Astrocyte (in vitro differentiated cells and primary cell): ENCODE data around the gene PRSS33. TPM values are rescaled to one million over a fixed set of nuclear protein-coding genes. Genes with fewer than 3 reads are reported as not detected.

Experiments
- DNase-seq: peaks from one replicate; pipeline ENCODE4 v3.0.0-alpha.2; 2010; ENCODE audit warnings: low read depth
- FAIRE-seq: peaks from 2 replicates; lab custom pipeline; 2011; peaks lifted over from hg19 to GRCh38; lab: Jason Lieb, UNC
- H2AFZ ChIP-seq: 2 replicates; pipeline ENCODE4 v1.6.0; 2012; ENCODE audit warnings: low read depth, low read length, inconsistent platforms
- H3K27ac ChIP-seq: 2 replicates; pipeline ENCODE4 v1.5.1; 2011; ENCODE audit warnings: low read depth, low read length, inconsistent platforms
- H3K27me3 ChIP-seq: 2 replicates; pipeline ENCODE4 v1.6.0; 2011; ENCODE audit warnings: low read length, inconsistent platforms; ENCODE audit not compliant: insufficient read depth
- H3K36me3 ChIP-seq: 2 replicates; pipeline ENCODE4 v1.5.1; 2011; ENCODE audit warnings: low read length, inconsistent platforms; ENCODE audit not compliant: insufficient read depth
- H3K4me1 ChIP-seq: 2 replicates; pipeline ENCODE4 v1.5.1; 2011; ENCODE audit warnings: low read length, inconsistent platforms; ENCODE audit not compliant: insufficient read depth
- H3K4me2 ChIP-seq: 2 replicates; pipeline ENCODE4 v1.6.0; 2012; ENCODE audit warnings: low read length, inconsistent platforms
- H3K4me3 ChIP-seq: 2 replicates; pipeline ENCODE4 v1.5.1; 2011; ENCODE audit warnings: low read depth, mild to moderate bottlenecking, low read length, inconsistent platforms; ENCODE audit not compliant: insufficient read depth
- H3K79me2 ChIP-seq: 2 replicates; pipeline ENCODE4 v1.6.0; 2012; ENCODE audit warnings: mild to moderate bottlenecking, low read length, inconsistent platforms; ENCODE audit not compliant: insufficient read depth
- H3K9ac ChIP-seq: 2 replicates; pipeline ENCODE4 v1.6.0; 2012; ENCODE audit warnings: mild to moderate bottlenecking, low read length, inconsistent platforms
- H3K9me3 ChIP-seq: 2 replicates; pipeline ENCODE4 v1.5.1; 2012; ENCODE audit warnings: low read depth, mild to moderate bottlenecking, low read length, inconsistent platforms; ENCODE audit not compliant: insufficient read depth
- H4K20me1 ChIP-seq: 2 replicates; pipeline ENCODE4 v1.6.0; 2012; ENCODE audit warnings: low read length, inconsistent platforms; ENCODE audit not compliant: insufficient read depth
- H3K27ac Mint-ChIP-seq: one replicate; pipeline ENCODE4 v1.8.0; 2021; ENCODE audit warnings: mild to moderate bottlenecking, mixed read lengths; ENCODE audit not compliant: unreplicated experiment
- H3K27me3 Mint-ChIP-seq: one replicate; pipeline ENCODE4 v1.8.0; 2021; ENCODE audit warnings: low read depth, mixed read lengths; ENCODE audit not compliant: unreplicated experiment
- H3K36me3 Mint-ChIP-seq: one replicate; pipeline ENCODE4 v1.8.0; 2021; ENCODE audit warnings: low read depth, mixed read lengths; ENCODE audit not compliant: unreplicated experiment
- H3K4me1 Mint-ChIP-seq: one replicate; pipeline ENCODE4 v1.8.0; 2021; ENCODE audit warnings: low read depth, mixed read lengths; ENCODE audit not compliant: unreplicated experiment
- H3K4me3 Mint-ChIP-seq: one replicate; pipeline ENCODE4 v1.8.0; 2021; ENCODE audit warnings: mild to moderate bottlenecking, moderate library complexity, mixed read lengths; ENCODE audit not compliant: unreplicated experiment
- H3K9me3 Mint-ChIP-seq: one replicate; pipeline ENCODE4 v1.8.0; 2021; ENCODE audit warnings: mild to moderate bottlenecking, mixed read lengths; ENCODE audit not compliant: unreplicated experiment
- EZH2 ChIP-seq: IDR thresholded peaks from 2 replicates; pipeline ENCODE4 v1.6.1; 2012; ENCODE audit warnings: mild to moderate bottlenecking, low read length, inconsistent platforms; ENCODE audit not compliant: insufficient read depth
- total RNA-seq: library from RNA; stranded (reverse); gene quantifications from 2 replicates; pipeline ENCODE4 v1.2.1, GENCODE V29; 2021
- TF ChIP-seq, protein P1 (sequence below): IDR thresholded peaks from 2 replicates; pipeline ENCODE4 v1.5.1; 2011; ENCODE audit warnings: low read depth, mild to moderate bottlenecking, inconsistent platforms, low read length, moderate library complexity; ENCODE audit not compliant: insufficient read depth

Gene PRSS33
- total RNA-seq, 1 donor from 2014 or later, result not detected

DNA sequence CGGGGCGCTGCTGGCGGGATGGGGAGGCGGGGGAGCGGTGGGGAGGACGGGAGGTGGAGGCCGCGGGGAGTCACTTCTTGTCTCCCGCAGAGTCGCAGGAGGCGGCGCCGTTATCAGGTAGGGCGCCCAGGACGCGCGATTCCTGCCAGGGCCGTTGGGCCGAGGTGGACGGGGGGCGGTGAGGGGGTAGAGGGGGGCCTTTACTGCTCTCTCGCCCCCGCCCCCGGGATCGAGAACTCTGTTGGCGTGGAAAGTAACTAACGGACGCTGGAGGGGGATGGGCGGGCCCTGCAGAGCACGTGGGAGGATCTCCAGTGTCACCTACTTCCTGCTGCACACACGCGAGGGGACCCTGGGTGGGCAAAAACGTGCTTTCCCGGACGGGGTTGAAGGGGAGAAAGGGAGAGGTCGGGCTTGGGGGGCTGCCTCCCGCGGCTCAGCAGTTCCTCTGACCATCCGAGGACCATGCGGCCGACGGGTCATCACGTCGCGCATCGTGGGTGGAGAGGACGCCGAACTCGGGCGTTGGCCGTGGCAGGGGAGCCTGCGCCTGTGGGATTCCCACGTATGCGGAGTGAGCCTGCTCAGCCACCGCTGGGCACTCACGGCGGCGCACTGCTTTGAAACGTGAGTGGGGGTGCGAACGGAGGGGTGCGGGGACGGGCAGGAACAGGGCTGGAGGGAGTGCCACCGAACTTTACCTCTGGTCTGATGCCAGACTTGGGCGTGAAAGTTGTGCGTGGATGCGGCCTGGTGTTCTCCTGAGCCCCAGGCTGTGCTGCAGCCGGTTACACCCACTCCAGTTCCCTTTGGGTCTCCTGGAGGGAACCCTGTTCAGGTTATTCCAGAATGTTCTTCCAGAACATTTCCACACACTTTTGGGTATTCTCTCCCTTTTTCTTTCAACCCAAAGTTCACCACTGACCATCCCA is 30.2 kb upstream of the PRSS33 start:
- FAIRE-seq (no peak), DNase-seq (no peak)
- Histone ChIP-seq H4K20me1 (no peaks in the 10 kb centered on the region), H3K36me3 (no peaks in the 10 kb centered on the region), H3K4me2 (no peak overlapping the region), H2AFZ (no peak overlapping the region), H3K4me3 (no peak overlapping the region), H3K9ac (no peak overlapping the region), H3K79me2 (no peaks in the 10 kb centered on the region), H3K27me3 (peaks cover 16% of the 10 kb centered on the region), H3K27ac (no peak overlapping the region), H3K9me3 (no peaks in the 10 kb centered on the region), H3K4me1 (no peaks in the 10 kb centered on the region)
- peaks cover 15% of the 10 kb centered on the region for H3K27me3 Mint-ChIP-seq
- H3K9me3 Mint-ChIP-seq, result no peaks in the 10 kb centered on the region
- H3K27ac Mint-ChIP-seq, result no peak overlapping the region
- no peak overlapping the region for H3K4me3 Mint-ChIP-seq
- peaks cover 4% of the 10 kb centered on the region for H3K4me1 Mint-ChIP-seq
- TF ChIP-seq, protein P1, sequence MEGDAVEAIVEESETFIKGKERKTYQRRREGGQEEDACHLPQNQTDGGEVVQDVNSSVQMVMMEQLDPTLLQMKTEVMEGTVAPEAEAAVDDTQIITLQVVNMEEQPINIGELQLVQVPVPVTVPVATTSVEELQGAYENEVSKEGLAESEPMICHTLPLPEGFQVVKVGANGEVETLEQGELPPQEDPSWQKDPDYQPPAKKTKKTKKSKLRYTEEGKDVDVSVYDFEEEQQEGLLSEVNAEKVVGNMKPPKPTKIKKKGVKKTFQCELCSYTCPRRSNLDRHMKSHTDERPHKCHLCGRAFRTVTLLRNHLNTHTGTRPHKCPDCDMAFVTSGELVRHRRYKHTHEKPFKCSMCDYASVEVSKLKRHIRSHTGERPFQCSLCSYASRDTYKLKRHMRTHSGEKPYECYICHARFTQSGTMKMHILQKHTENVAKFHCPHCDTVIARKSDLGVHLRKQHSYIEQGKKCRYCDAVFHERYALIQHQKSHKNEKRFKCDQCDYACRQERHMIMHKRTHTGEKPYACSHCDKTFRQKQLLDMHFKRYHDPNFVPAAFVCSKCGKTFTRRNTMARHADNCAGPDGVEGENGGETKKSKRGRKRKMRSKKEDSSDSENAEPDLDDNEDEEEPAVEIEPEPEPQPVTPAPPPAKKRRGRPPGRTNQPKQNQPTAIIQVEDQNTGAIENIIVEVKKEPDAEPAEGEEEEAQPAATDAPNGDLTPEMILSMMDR, result no peak
- TF ChIP-seq EZH2, result no peak
- H3K36me3 Mint-ChIP-seq, result no peaks in the 10 kb centered on the region

DNA sequence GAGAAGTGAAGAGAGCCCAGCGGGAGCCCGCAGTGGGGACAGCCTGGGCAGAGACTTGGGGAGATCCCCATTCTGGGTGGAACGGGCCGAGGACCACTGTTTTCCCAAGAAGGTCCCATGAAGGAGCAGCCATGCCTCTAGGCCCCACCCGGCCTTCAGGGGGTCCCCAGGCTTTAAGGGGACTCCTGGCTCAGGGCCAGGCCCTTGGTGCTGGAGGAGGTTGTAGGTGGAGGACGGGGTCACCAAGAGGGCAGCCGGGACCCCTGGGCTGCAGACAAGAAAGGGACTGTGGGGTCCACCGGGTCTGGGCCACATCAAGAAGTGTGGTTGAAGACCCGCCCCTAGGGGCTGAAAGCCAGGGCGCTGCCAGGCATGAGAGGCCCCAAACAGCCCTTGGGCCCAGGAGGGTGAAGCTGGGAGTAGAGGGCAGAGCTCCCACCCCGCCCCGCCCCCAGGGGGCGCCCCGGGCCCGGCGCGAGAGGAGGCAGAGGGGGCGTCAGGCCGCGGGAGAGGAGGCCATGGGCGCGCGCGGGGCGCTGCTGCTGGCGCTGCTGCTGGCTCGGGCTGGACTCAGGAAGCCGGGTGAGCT is 29.5 kb upstream of the PRSS33 start, which contains the start of gene PRSS21:
TSS of gene PRSS21 (plus strand) at position 487 of the 589 bp plus-strand sequence. CDS start at position 519, 32 bp downstream.
- no peak for TF ChIP-seq EZH2
- TF ChIP-seq, protein P1, result no peak
- no peak within 1 kb of the TSS for H3K4me3 ChIP-seq
- no peaks in the 10 kb centered on the region for H4K20me1 ChIP-seq
- Mint-ChIP-seq H3K36me3 (no peaks in the 10 kb centered on the region), H3K27me3 (peaks cover 19% of the 10 kb centered on the region), H3K4me3 (no peak within 1 kb of the TSS), H3K9me3 (no peaks in the 10 kb centered on the region), H3K27ac (no peak within 1 kb of the TSS), H3K4me1 (peaks cover 6% of the 10 kb centered on the region)
- H2AFZ ChIP-seq, result no peak within 1 kb of the TSS
- no peaks in the 10 kb centered on the region for H3K9me3 ChIP-seq
- FAIRE-seq (no peak), DNase-seq (no peak)
- no peaks in the 10 kb centered on the region for H3K4me1 ChIP-seq
- H3K27me3 ChIP-seq, result peaks cover 15% of the 10 kb centered on the region
- H3K9ac ChIP-seq, result no peak within 1 kb of the TSS
- no peak within 1 kb of the TSS for H3K4me2 ChIP-seq
- no peaks in the 10 kb centered on the region for H3K36me3 ChIP-seq
- H3K27ac ChIP-seq, result no peak within 1 kb of the TSS
- no peaks in the 10 kb centered on the region for H3K79me2 ChIP-seq
